IMR-90 (cell line): ENCODE data around the gene RAP1A. TPM values are rescaled to one million over a fixed set of nuclear protein-coding genes. Genes with fewer than 3 reads are reported as not detected.

Experiments used
- ATAC-seq: fragments of 200-7000 bp; cut with Tn5 transposase; 2 replicates; pipeline ENCODE4 v1.9.1; 2020; ENCODE audit warnings: low read depth, mild to moderate bottlenecking, moderate library complexity
- BruUV-seq: library from RNA; stranded (reverse); fragments of 400-500 nt; replicated peaks from 2 replicates; lab custom pipeline; 2021; lab: Mats Ljungman, UMichigan
- CTCF ChIA-PET: fragments of 300-600 bp; formaldehyde crosslinking; extraction: SDS; loops from one replicate; lab custom pipeline; 2021; ENCODE audit warnings: antibody characterized with exemption; lab: Yijun Ruan, JAX
- POLR2A ChIA-PET: fragments of 300-600 bp; sonication (Branson Sonifier 250); formaldehyde crosslinking; loops from one replicate; lab custom pipeline; 2022; ENCODE audit warnings: antibody characterized with exemption; ENCODE audit not compliant: unreplicated experiment; lab: Charles Lee
- DNase-seq: peaks from one replicate; pipeline ENCODE4 v3.0.0; 2013
- H2AFZ ChIP-seq: replicated peaks from 2 replicates; pipeline ENCODE3; 2013; ENCODE audit warnings: low read length, mild to moderate bottlenecking; ENCODE audit not compliant: poor library complexity
- H2AK5ac ChIP-seq: 2 replicates; pipeline ENCODE4 v1.6.1; 2013; ENCODE audit warnings: low read depth, low read length, inconsistent platforms
- H2AK9ac ChIP-seq: replicated peaks from 2 replicates; pipeline ENCODE3; 2013; ENCODE audit warnings: mild to moderate bottlenecking, low read depth, low read length, moderate library complexity; ENCODE audit not compliant: poor library complexity
- H2BK120ac ChIP-seq: 2 replicates; pipeline ENCODE4 v1.6.1; 2013; ENCODE audit warnings: low read depth, low read length, inconsistent platforms
- H2BK15ac ChIP-seq: 3 replicates; pipeline ENCODE4 v1.6.1; 2013; ENCODE audit warnings: low read depth, low read length, inconsistent platforms
- H2BK20ac ChIP-seq: 2 replicates; pipeline ENCODE4 v1.6.1; 2013; ENCODE audit warnings: low read depth, mild to moderate bottlenecking, inconsistent platforms, low read length, moderate library complexity
- H2BK5ac ChIP-seq: 2 replicates; pipeline ENCODE4 v1.6.1; 2013; ENCODE audit warnings: mild to moderate bottlenecking, low read depth, low read length, inconsistent platforms; ENCODE audit not compliant: poor library complexity, severe bottlenecking
- H3K14ac ChIP-seq: replicated peaks from 2 replicates; pipeline ENCODE4 v1.6.1; 2013; ENCODE audit warnings: low read depth, low read length, inconsistent platforms
- H3K18ac ChIP-seq: 2 replicates; pipeline ENCODE4 v1.6.1; 2013; ENCODE audit warnings: low read depth, low read length, control low read depth
- H3K23ac ChIP-seq: 2 replicates; pipeline ENCODE4 v1.6.1; 2013; ENCODE audit warnings: low read depth, low read length, inconsistent platforms
- H3K27ac ChIP-seq: 2 replicates; pipeline ENCODE4 v1.5.1; 2013; ENCODE audit warnings: mild to moderate bottlenecking, control low read depth, low read length; ENCODE audit not compliant: insufficient read depth
- H3K27me3 ChIP-seq: 2 replicates; pipeline ENCODE4 v1.6.1; 2013; ENCODE audit warnings: low read length; ENCODE audit not compliant: control insufficient read depth, insufficient read depth
- H3K36me3 ChIP-seq: 2 replicates; pipeline ENCODE4 v1.6.1; 2013; ENCODE audit warnings: low read length, mixed read lengths; ENCODE audit not compliant: control insufficient read depth, insufficient read depth
- H3K4ac ChIP-seq: 2 replicates; pipeline ENCODE4 v1.6.1; 2013; ENCODE audit warnings: low read depth, low read length, inconsistent platforms
- H3K4me1 ChIP-seq: 2 replicates; pipeline ENCODE4 v1.6.1; 2013; ENCODE audit warnings: low read length, mixed read lengths; ENCODE audit not compliant: control insufficient read depth, insufficient read depth
- H3K4me2 ChIP-seq: 2 replicates; pipeline ENCODE4 v1.6.1; 2013; ENCODE audit warnings: low read depth, mild to moderate bottlenecking, control low read depth, low read length, moderate library complexity
- H3K4me3 ChIP-seq: 2 replicates; pipeline ENCODE4 v1.5.1; 2013; ENCODE audit warnings: low read depth, mild to moderate bottlenecking, control low read depth, low read length, moderate library complexity; ENCODE audit not compliant: insufficient read depth
- H3K56ac ChIP-seq: 2 replicates; pipeline ENCODE4 v1.6.1; 2013; ENCODE audit warnings: low read length, inconsistent platforms; ENCODE audit not compliant: insufficient read depth; ENCODE audit errors: extremely low read depth
- H3K79me1 ChIP-seq, 2 experiments: 2 replicates each; pipeline ENCODE4 v1.6.1; 2013; ENCODE audit warnings: low read length in 2 of 2, inconsistent platforms in 1 of 2, low read depth in 1 of 2
- H3K9ac ChIP-seq: 2 replicates; pipeline ENCODE4 v1.6.1; 2013; ENCODE audit warnings: low read depth, low read length, control low read depth
- H3K9me1 ChIP-seq: 2 replicates; pipeline ENCODE4 v1.6.1; 2013; ENCODE audit warnings: low read length, inconsistent platforms; ENCODE audit not compliant: insufficient read depth
- H3K9me3 ChIP-seq: 2 replicates; pipeline ENCODE4 v1.6.1; 2013; ENCODE audit warnings: low read length; ENCODE audit not compliant: control insufficient read depth, insufficient read depth
- H4K20me1 ChIP-seq: 2 replicates; pipeline ENCODE4 v1.6.1; 2013; ENCODE audit warnings: low read length, inconsistent platforms; ENCODE audit not compliant: insufficient read depth
- H4K5ac ChIP-seq: 2 replicates; pipeline ENCODE4 v1.6.1; 2013; ENCODE audit warnings: mild to moderate bottlenecking, low read depth, low read length, control low read depth
- H4K8ac ChIP-seq, 2 experiments: 2 replicates each; pipeline ENCODE4 v1.6.1; 2013; ENCODE audit warnings: low read depth in 2 of 2, low read length in 2 of 2, control low read depth in 1 of 2, inconsistent platforms in 1 of 2
- H4K91ac ChIP-seq: 2 replicates; pipeline ENCODE4 v1.6.1; 2013; ENCODE audit warnings: low read depth, low read length, inconsistent platforms; ENCODE audit not compliant: insufficient read depth
- CEBPB ChIP-seq: IDR thresholded peaks from 2 replicates; pipeline ENCODE4 v1.6.1; 2012; ENCODE audit warnings: low read depth, low read length, improper control_type of control experiment
- MAFK ChIP-seq: IDR thresholded peaks from 2 replicates; pipeline ENCODE4 v1.6.1; 2012; ENCODE audit warnings: low read depth, low read length, improper control_type of control experiment
- MAZ ChIP-seq: IDR thresholded peaks from 2 replicates; pipeline ENCODE4 v1.6.1; 2012; ENCODE audit warnings: low read depth, mild to moderate bottlenecking, low read length, improper control_type of control experiment, moderate library complexity, borderline replicate concordance
- MXI1 ChIP-seq: IDR thresholded peaks from 2 replicates; pipeline ENCODE4 v1.6.1; 2012; ENCODE audit warnings: low read depth, mild to moderate bottlenecking, low read length, moderate library complexity, borderline replicate concordance
- NFE2L2 ChIP-seq: fragments of 150-350 bp; IDR thresholded peaks from 2 replicates; pipeline ENCODE4 v1.6.1; 2016; ENCODE audit warnings: low read depth, mild to moderate bottlenecking, low read length
- POLR2A ChIP-seq: IDR thresholded peaks from 2 replicates; pipeline ENCODE4 v1.6.1; 2012; ENCODE audit warnings: mild to moderate bottlenecking, low read depth, low read length
- RAD21 ChIP-seq: IDR thresholded peaks from 2 replicates; pipeline ENCODE4 v1.6.1; 2012; ENCODE audit warnings: low read length, improper control_type of control experiment
- RFX5 ChIP-seq: IDR thresholded peaks from 2 replicates; pipeline ENCODE4 v1.8.0; 2012; ENCODE audit warnings: low read depth, mild to moderate bottlenecking, low read length, moderate library complexity
- SMC3 ChIP-seq: fragments of 150-350 bp; IDR thresholded peaks from 2 replicates; pipeline ENCODE4 v1.6.1; 2016; ENCODE audit warnings: low read depth, mild to moderate bottlenecking, antibody characterized with exemption, low read length, moderate library complexity
- WGBS, 2 experiments: methylation state at CpG; one replicate each; pipeline versions ENCODE4 v1.1.5 to v1.1.7; 2013; ENCODE audit warnings: missing lambda C conversion rate in 2 of 2; ENCODE audit not compliant: insufficient read length in 1 of 2; ENCODE audit errors: extremely low coverage in 2 of 2; 5-methylcytosine and 5-hydroxymethylcytosine counted together
- dilution Hi-C: fragments of 300-500 bp; cut with HindIII; formaldehyde crosslinking; loops from one replicate; pipeline ENCODE4 v1.14.3; 2018; ENCODE audit warnings: low sequenced_read_pairs; ENCODE audit not compliant: unreplicated experiment
- in situ Hi-C: fragments of 300-500 bp; cut with MboI; formaldehyde crosslinking; loops from 3 replicates; pipeline ENCODE4 v1.14.3; 2019; ENCODE audit warnings: low sequenced_read_pairs, inconsistent platforms, mixed read lengths
- intact Hi-C: fragments of 100-400 bp; cut with micrococcal nuclease; formaldehyde crosslinking; loops from 2 replicates; pipeline ENCODE4 v1.10.0; 2022
- polyA plus RNA-seq, 3 experiments: library from polyadenylated mRNA; depleted of rRNA; stranded (reverse); fragments of >200 nt; gene quantifications; 2 replicates each; pipeline ENCODE4 v1.2.3, GENCODE V29; 2012; ENCODE audit warnings: low replicate concordance in 1 of 3
- total RNA-seq: library from RNA; depleted of rRNA; stranded (reverse); fragments of >200 nt; gene quantifications from 2 replicates; pipeline ENCODE4 v1.2.3, GENCODE V29; 2012
- TF ChIP-seq, protein P1 (sequence below): fragments of 150-350 bp; IDR thresholded peaks from 2 replicates; pipeline ENCODE4 v1.6.1; 2017; ENCODE audit warnings: mild to moderate bottlenecking, antibody characterized with exemption, low read length, low read depth
- TF ChIP-seq, protein P2 (sequence below): fragments of 150-350 bp; IDR thresholded peaks from 2 replicates; pipeline ENCODE4 v1.6.1; 2016; ENCODE audit warnings: low read depth, mild to moderate bottlenecking, low read length, moderate library complexity, borderline replicate concordance
- TF ChIP-seq, protein P3 (sequence below): conservative IDR thresholded peaks from 2 replicates; pipeline ENCODE4 v1.5.1; 2012; ENCODE audit warnings: mild to moderate bottlenecking, low read depth, low read length, improper control_type of control experiment

The RAP1A gene
- total and polyA plus RNA-seq, 2 of the 4 experiments (the other 2 are of a cell fraction): 18.1 to 43.6 TPM

GRCh38 chr1:111755331-111756123, 135.9 kb downstream of the RAP1A start, which contains the start of gene DDX20:
TSS of gene DDX20 (plus strand) at chr1:111755901. CDS start at chr1:111755925, 24 bp downstream.
- H4K20me1 ChIP-seq: no peaks in the 10 kb centered on the region
- CTCF ChIA-PET: interaction anchor here (0.6 to 3.5 kb wide), 10 partner anchors 8 to 274 kb away, joined by 3 to 17 read pairs (median 4); no protein-coding TSS in a partner anchor
- peak within 1 kb of the TSS; percentile 51 to 96 for H4K8ac ChIP-seq
- H2AFZ ChIP-seq: peak within 1 kb of the TSS; percentile 99
- peak within 1 kb of the TSS; percentile 96 for H2BK5ac ChIP-seq
- peak within 1 kb of the TSS; percentile 93 for H4K5ac ChIP-seq
- intact Hi-C loops: loop anchor here (1.0 to 5.0 kb wide), 3 partner anchors 40 to 528 kb away; partner anchors contain the start of gene CHI3L2
- H3K14ac ChIP-seq: peak within 1 kb of the TSS; percentile 96
- peak within 1 kb of the TSS; percentile 97 for H3K23ac ChIP-seq
- H3K4ac ChIP-seq: peak within 1 kb of the TSS; percentile 97
- peaks cover 9 to 26% of the 10 kb centered on the region in 2 experiments; a peak in 3 of 4 replicates for H3K79me1 ChIP-seq
- H2BK15ac ChIP-seq: peak within 1 kb of the TSS; percentile 46; the same call in 1 of the 3 replicates
- H3K27me3 ChIP-seq: no peaks in the 10 kb centered on the region
- H3K18ac ChIP-seq: peak within 1 kb of the TSS; percentile 89
- in situ Hi-C loops: no loop called here
- DNase-seq: peak; percentile 98
- peak within 1 kb of the TSS; percentile 55; the same call in 1 of the 2 replicates for H2BK20ac ChIP-seq
- peak within 1 kb of the TSS; percentile 95 for H2AK9ac ChIP-seq
- dilution Hi-C loops: loop anchor here (25.0 kb wide), 1 partner anchor 293 kb away; the partner anchor contains the start of gene C1orf162
- peaks cover 4% of the 10 kb centered on the region; the same call in 1 of the 2 replicates for H3K9me1 ChIP-seq
- 0% methylated on average over 26 of the region's 67 CpGs; no CpG with 5 or more reads in 1 of the 2 experiments for WGBS, 2 experiments
- peak within 1 kb of the TSS; percentile 98 for H3K4me2 ChIP-seq
- H4K91ac ChIP-seq: peak within 1 kb of the TSS; percentile 90
- no peaks in the 10 kb centered on the region for H3K9me3 ChIP-seq
- peak within 1 kb of the TSS; percentile 92 for H2BK120ac ChIP-seq
- peak within 1 kb of the TSS; percentile 79; the same call in 1 of the 2 replicates for H2AK5ac ChIP-seq
- POLR2A ChIA-PET: interaction anchor here (1.4 kb wide), 1 partner anchor 18 kb away, joined by 4 read pairs; no protein-coding TSS in a partner anchor
- H3K27ac ChIP-seq: peak within 1 kb of the TSS; percentile 94
- H3K4me3 ChIP-seq: peak within 1 kb of the TSS; percentile 85
- BruUV-seq: no TSS peak
- no peaks in the 10 kb centered on the region for H3K36me3 ChIP-seq
- peaks cover 4% of the 10 kb centered on the region for H3K4me1 ChIP-seq
- H3K56ac ChIP-seq: peak within 1 kb of the TSS; percentile 97
- ATAC-seq: peak; percentile 96
- H3K9ac ChIP-seq: peak within 1 kb of the TSS; percentile 95
- TF ChIP-seq POLR2A (peak; percentile 87; the same call in 1 of the 2 replicates), RFX5 (no peak), MAZ (peak; percentile 99), MXI1 (peak; percentile 99), CEBPB (peak; percentile 87), MAFK (no peak), SMC3 (peak; percentile 72), RAD21 (peak; percentile 86), NFE2L2 (no peak)
- TF ChIP-seq, protein P1, sequence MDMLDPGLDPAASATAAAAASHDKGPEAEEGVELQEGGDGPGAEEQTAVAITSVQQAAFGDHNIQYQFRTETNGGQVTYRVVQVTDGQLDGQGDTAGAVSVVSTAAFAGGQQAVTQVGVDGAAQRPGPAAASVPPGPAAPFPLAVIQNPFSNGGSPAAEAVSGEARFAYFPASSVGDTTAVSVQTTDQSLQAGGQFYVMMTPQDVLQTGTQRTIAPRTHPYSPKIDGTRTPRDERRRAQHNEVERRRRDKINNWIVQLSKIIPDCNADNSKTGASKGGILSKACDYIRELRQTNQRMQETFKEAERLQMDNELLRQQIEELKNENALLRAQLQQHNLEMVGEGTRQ: peak; percentile 30; the same call in 1 of the 2 replicates
- TF ChIP-seq, protein P2, sequence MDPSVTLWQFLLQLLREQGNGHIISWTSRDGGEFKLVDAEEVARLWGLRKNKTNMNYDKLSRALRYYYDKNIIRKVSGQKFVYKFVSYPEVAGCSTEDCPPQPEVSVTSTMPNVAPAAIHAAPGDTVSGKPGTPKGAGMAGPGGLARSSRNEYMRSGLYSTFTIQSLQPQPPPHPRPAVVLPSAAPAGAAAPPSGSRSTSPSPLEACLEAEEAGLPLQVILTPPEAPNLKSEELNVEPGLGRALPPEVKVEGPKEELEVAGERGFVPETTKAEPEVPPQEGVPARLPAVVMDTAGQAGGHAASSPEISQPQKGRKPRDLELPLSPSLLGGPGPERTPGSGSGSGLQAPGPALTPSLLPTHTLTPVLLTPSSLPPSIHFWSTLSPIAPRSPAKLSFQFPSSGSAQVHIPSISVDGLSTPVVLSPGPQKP: no peak
- TF ChIP-seq, protein P3, sequence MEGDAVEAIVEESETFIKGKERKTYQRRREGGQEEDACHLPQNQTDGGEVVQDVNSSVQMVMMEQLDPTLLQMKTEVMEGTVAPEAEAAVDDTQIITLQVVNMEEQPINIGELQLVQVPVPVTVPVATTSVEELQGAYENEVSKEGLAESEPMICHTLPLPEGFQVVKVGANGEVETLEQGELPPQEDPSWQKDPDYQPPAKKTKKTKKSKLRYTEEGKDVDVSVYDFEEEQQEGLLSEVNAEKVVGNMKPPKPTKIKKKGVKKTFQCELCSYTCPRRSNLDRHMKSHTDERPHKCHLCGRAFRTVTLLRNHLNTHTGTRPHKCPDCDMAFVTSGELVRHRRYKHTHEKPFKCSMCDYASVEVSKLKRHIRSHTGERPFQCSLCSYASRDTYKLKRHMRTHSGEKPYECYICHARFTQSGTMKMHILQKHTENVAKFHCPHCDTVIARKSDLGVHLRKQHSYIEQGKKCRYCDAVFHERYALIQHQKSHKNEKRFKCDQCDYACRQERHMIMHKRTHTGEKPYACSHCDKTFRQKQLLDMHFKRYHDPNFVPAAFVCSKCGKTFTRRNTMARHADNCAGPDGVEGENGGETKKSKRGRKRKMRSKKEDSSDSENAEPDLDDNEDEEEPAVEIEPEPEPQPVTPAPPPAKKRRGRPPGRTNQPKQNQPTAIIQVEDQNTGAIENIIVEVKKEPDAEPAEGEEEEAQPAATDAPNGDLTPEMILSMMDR: peak; percentile 97
